Measurements from ENCODE around the gene SYDE1.
"Not testable (repeated sequence)": the region's sequence is repeated elsewhere in the genome, so short reads cannot be mapped to it uniquely, and the experiment has no call there.

Gene SYDE1

GRCh38 chr19:15107061-15108010, at the start of gene SYDE1:
Gene SYDE1, plus strand, starts transcription at chr19:15107401. Its CDS starts 33 bp downstream, at chr19:15107434.
- in situ Hi-C loops (cut with HindIII; ENCODE audit: low sequenced_read_pairs): no loop called here

GRCh38 chr19:15062036-15062435, 45.2 kb upstream of the SYDE1 start:
- in situ Hi-C loops (cut with HindIII; ENCODE audit: low sequenced_read_pairs): no loop called here

- in situ Hi-C loops (cut with HindIII; ENCODE audit: low sequenced_read_pairs): not testable (repeated sequence)
These were observed 36.8 kb upstream of the SYDE1 start for GRCh38 chr19:15070386-15070785.

GRCh38 chr19:15072930-15073647, 34.1 kb upstream of the SYDE1 start:
- in situ Hi-C loops (cut with HindIII; ENCODE audit: low sequenced_read_pairs): no loop called here

- in situ Hi-C loops (cut with HindIII; ENCODE audit: low sequenced_read_pairs): no loop called here
These were observed 32.8 kb upstream of the SYDE1 start for GRCh38 chr19:15074371-15074770.

- in situ Hi-C loops (cut with HindIII; ENCODE audit: low sequenced_read_pairs): no loop called here
These were observed 31.4 kb upstream of the SYDE1 start for GRCh38 chr19:15075806-15076205.

- in situ Hi-C loops (cut with HindIII; ENCODE audit: low sequenced_read_pairs): not testable (repeated sequence)
These were observed 27.2 kb upstream of the SYDE1 start for GRCh38 chr19:15080002-15080401.

- in situ Hi-C loops (cut with HindIII; ENCODE audit: low sequenced_read_pairs): no loop called here
These were observed 25.3 kb upstream of the SYDE1 start, which contains the start of gene OR1I1 for GRCh38 chr19:15081911-15082310. Gene OR1I1, plus strand, starts transcription at chr19:15082211. Its CDS starts 4,855 bp downstream, at chr19:15087066.

- in situ Hi-C loops (cut with HindIII; ENCODE audit: low sequenced_read_pairs): no loop called here
These were observed 20.0 kb upstream of the SYDE1 start for GRCh38 chr19:15087182-15087581.

- in situ Hi-C loops (cut with HindIII; ENCODE audit: low sequenced_read_pairs): no loop called here
These were observed 15.1 kb upstream of the SYDE1 start for GRCh38 chr19:15091918-15092753.

GRCh38 chr19:15093001-15093400, 14.2 kb upstream of the SYDE1 start:
- in situ Hi-C loops (cut with HindIII; ENCODE audit: low sequenced_read_pairs): no loop called here

GRCh38 chr19:15096223-15096622, 11.0 kb upstream of the SYDE1 start:
- in situ Hi-C loops (cut with HindIII; ENCODE audit: low sequenced_read_pairs): no loop called here

- in situ Hi-C loops (cut with HindIII; ENCODE audit: low sequenced_read_pairs): not testable (repeated sequence)
These were observed 9.2 kb upstream of the SYDE1 start for GRCh38 chr19:15097980-15098379.

GRCh38 chr19:15098460-15098859, 8.7 kb upstream of the SYDE1 start:
- in situ Hi-C loops (cut with HindIII; ENCODE audit: low sequenced_read_pairs): no loop called here

- in situ Hi-C loops (cut with HindIII; ENCODE audit: low sequenced_read_pairs): no loop called here
These were observed 8.1 kb upstream of the SYDE1 start for GRCh38 chr19:15099017-15099582.

GRCh38 chr19:15101479-15102082, 5.6 kb upstream of the SYDE1 start:
- in situ Hi-C loops (cut with HindIII; ENCODE audit: low sequenced_read_pairs): no loop called here

GRCh38 chr19:15104003-15104402, 3.2 kb upstream of the SYDE1 start:
- in situ Hi-C loops (cut with HindIII; ENCODE audit: low sequenced_read_pairs): no loop called here

- in situ Hi-C loops (cut with HindIII; ENCODE audit: low sequenced_read_pairs): no loop called here
These were observed 2.8 kb upstream of the SYDE1 start for GRCh38 chr19:15104411-15104810.

- in situ Hi-C loops (cut with HindIII; ENCODE audit: low sequenced_read_pairs): no loop called here
These were observed 2.2 kb upstream of the SYDE1 start for GRCh38 chr19:15105044-15105443.
